Fibroblast of lung (primary cell): ENCODE measurements around the gene FOXC1. TPM values are rescaled to one million over a fixed set of nuclear protein-coding genes. Genes with fewer than 3 reads are reported as not detected.

ENCODE experiments used
- DNase-seq, 2 donors: peaks; one replicate each; pipeline versions ENCODE4 v3.0.0 to v3.0.0-alpha.2; 2010; ENCODE audit warnings: low read depth in 2 of 2
- H2AFZ ChIP-seq: 2 replicates; pipeline ENCODE4 v1.5.1; 2012; ENCODE audit warnings: low read length, control low read depth, inconsistent platforms
- H3K27ac ChIP-seq: 2 replicates; pipeline ENCODE4 v1.5.1; 2011; ENCODE audit warnings: low read length, control low read depth; ENCODE audit not compliant: insufficient read depth
- H3K27me3 ChIP-seq: 2 replicates; pipeline ENCODE4 v1.5.1; 2011; ENCODE audit warnings: mild to moderate bottlenecking, low read length; ENCODE audit not compliant: control insufficient read depth, insufficient read depth
- H3K36me3 ChIP-seq: 2 replicates; pipeline ENCODE4 v1.5.1; 2011; ENCODE audit warnings: low read length; ENCODE audit not compliant: control insufficient read depth, insufficient read depth
- H3K4me1 ChIP-seq: 2 replicates; pipeline ENCODE4 v1.5.1; 2011; ENCODE audit warnings: low read length; ENCODE audit not compliant: control insufficient read depth, insufficient read depth; ENCODE audit errors: extremely low read depth
- H3K4me2 ChIP-seq: 2 replicates; pipeline ENCODE4 v1.5.1; 2011; ENCODE audit warnings: low read length, control low read depth; ENCODE audit not compliant: insufficient read depth; ENCODE audit errors: extremely low read depth
- H3K4me3 ChIP-seq, 4 experiments: fragments of 200-600 bp in 1 of 4; sonication (generic) in 1 of 4; replicated peaks in 1 of 4; 2 replicates each; pipeline ENCODE4 v1.5.1; 2011 to 2016; ENCODE audit warnings: low read length in 4 of 4, low read depth in 3 of 4, mild to moderate bottlenecking in 3 of 4, control low read depth in 2 of 4, inconsistent platforms in 1 of 4, mixed read lengths in 1 of 4; ENCODE audit not compliant: insufficient read depth in 1 of 4; ENCODE audit errors: control extremely low read depth in 1 of 4
- H3K79me2 ChIP-seq: 2 replicates; pipeline ENCODE4 v1.5.1; 2012; ENCODE audit warnings: mild to moderate bottlenecking, low read length, inconsistent platforms; ENCODE audit not compliant: control insufficient read depth, insufficient read depth
- H3K9ac ChIP-seq: 2 replicates; pipeline ENCODE4 v1.5.1; 2011; ENCODE audit warnings: mild to moderate bottlenecking, low read length, control low read depth; ENCODE audit not compliant: insufficient read depth
- H3K9me3 ChIP-seq: 2 replicates; pipeline ENCODE4 v1.5.1; 2012; ENCODE audit warnings: low read depth, low read length; ENCODE audit not compliant: control insufficient read depth, insufficient read depth
- H4K20me1 ChIP-seq: 2 replicates; pipeline ENCODE4 v1.5.1; 2011; ENCODE audit warnings: low read length; ENCODE audit not compliant: control insufficient read depth, insufficient read depth; ENCODE audit errors: extremely low read depth
- EZH2 ChIP-seq: IDR thresholded peaks from 2 replicates; pipeline ENCODE4 v1.5.1; 2012; ENCODE audit warnings: low read length, control low read depth, mild to moderate bottlenecking; ENCODE audit errors: missing control alignments
- polyA plus RNA-seq, 2 donors: library from polyadenylated mRNA; depleted of rRNA in 1 of 2; stranded (reverse) in 1 of 2; unstranded in 1 of 2; fragments of >200 nt; gene quantifications; 2 replicates each; pipeline ENCODE4 v1.2.1, GENCODE V29; 2011 to 2012; ENCODE audit warnings: missing spikeins in 1 of 2
- total RNA-seq: library from RNA; depleted of rRNA; stranded (reverse); fragments of >200 nt; gene quantifications from 2 replicates; pipeline ENCODE4 v1.2.1, GENCODE V29; 2014
- TF ChIP-seq, protein P1 (sequence below), 2 donors: IDR thresholded peaks in 1 of 2; conservative IDR thresholded peaks in 1 of 2; 1 replicate in 1 of 2; 2 replicates in 1 of 2; pipeline ENCODE4 v1.5.1; 2011 to 2012; ENCODE audit warnings: low read length in 2 of 2, control low read depth in 1 of 2, inconsistent platforms in 1 of 2, low read depth in 1 of 2, mild to moderate bottlenecking in 1 of 2

FOXC1 gene
- total and polyA plus RNA-seq, 2 donors (not counting 1 experiment from before 2014, with no cell fraction given) = 0.66 to 2.3 TPM

DNA sequence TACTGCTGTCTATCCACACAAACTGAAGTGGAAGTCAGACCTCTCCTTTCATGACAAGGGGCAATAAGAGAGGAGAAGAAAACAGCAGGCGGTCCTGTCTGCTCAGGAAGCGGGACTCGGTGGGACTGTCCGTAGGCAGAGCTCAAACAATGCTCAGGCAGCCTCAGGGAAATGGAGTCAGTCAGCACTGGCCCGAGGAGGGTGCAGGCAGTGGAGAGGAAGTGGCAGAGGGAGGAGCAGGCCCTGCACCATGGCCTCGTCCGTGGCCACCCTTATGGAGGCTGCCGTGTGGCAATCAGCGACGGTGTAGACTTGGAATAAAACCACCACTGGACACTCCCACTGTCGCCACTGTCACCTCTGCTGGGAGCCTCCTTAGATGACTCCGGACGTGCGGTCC lies 19.6 kb downstream of the FOXC1 start:
- Histone ChIP-seq H3K27me3 (peaks cover 20% of the 10 kb centered on the region), H3K27ac (no peak overlapping the region), H3K9ac (no peak overlapping the region), H4K20me1 (no peaks in the 10 kb centered on the region), H3K4me3 (no peak overlapping the region), H3K9me3 (no peaks in the 10 kb centered on the region), H3K36me3 (no peaks in the 10 kb centered on the region), H2AFZ (no peak overlapping the region), H3K4me1 (no peaks in the 10 kb centered on the region), H3K4me2 (no peak overlapping the region), H3K79me2 (no peaks in the 10 kb centered on the region)
- no peak for DNase-seq
- TF ChIP-seq, protein P1, sequence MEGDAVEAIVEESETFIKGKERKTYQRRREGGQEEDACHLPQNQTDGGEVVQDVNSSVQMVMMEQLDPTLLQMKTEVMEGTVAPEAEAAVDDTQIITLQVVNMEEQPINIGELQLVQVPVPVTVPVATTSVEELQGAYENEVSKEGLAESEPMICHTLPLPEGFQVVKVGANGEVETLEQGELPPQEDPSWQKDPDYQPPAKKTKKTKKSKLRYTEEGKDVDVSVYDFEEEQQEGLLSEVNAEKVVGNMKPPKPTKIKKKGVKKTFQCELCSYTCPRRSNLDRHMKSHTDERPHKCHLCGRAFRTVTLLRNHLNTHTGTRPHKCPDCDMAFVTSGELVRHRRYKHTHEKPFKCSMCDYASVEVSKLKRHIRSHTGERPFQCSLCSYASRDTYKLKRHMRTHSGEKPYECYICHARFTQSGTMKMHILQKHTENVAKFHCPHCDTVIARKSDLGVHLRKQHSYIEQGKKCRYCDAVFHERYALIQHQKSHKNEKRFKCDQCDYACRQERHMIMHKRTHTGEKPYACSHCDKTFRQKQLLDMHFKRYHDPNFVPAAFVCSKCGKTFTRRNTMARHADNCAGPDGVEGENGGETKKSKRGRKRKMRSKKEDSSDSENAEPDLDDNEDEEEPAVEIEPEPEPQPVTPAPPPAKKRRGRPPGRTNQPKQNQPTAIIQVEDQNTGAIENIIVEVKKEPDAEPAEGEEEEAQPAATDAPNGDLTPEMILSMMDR (conservative IDR thresholded peaks at IDR 0.05 in 1 of 2, IDR thresholded peaks at IDR 0.05 in 1 of 2; ENCODE audit: low read depth in 1 of 2, low read length in 2 of 2) = no peak
- no peak for TF ChIP-seq EZH2

- H2AFZ ChIP-seq = no peak overlapping the region
- DNase-seq = no peak
- no peak overlapping the region for H3K27ac ChIP-seq
- H3K9me3 ChIP-seq = no peaks in the 10 kb centered on the region
- no peaks in the 10 kb centered on the region for H3K36me3 ChIP-seq
- H3K9ac ChIP-seq = no peak overlapping the region
- no peaks in the 10 kb centered on the region for H3K4me1 ChIP-seq
- H4K20me1 ChIP-seq = no peaks in the 10 kb centered on the region
- no peaks in the 10 kb centered on the region for H3K79me2 ChIP-seq
- TF ChIP-seq, protein P1 (conservative IDR thresholded peaks at IDR 0.05 in 1 of 2, IDR thresholded peaks at IDR 0.05 in 1 of 2; ENCODE audit: low read depth in 1 of 2, low read length in 2 of 2) = no peak
- no peak for TF ChIP-seq EZH2
- H3K4me2 ChIP-seq = no peak overlapping the region
- peaks cover 20% of the 10 kb centered on the region for H3K27me3 ChIP-seq
- no peak overlapping the region for H3K4me3 ChIP-seq
Observed at GRCh38 chr6:1630212-1630770, 20.6 kb downstream of the FOXC1 start.

- peak in 1 of 2 donors; percentile 91 for DNase-seq
Observed at GRCh38 chr6:1630771-1631217, 21.1 kb downstream of the FOXC1 start.

More at GRCh38 chr6:1630771-1631217, 21.1 kb downstream of the FOXC1 start:
- TF ChIP-seq EZH2 = no peak
- TF ChIP-seq, protein P1 (conservative IDR thresholded peaks at IDR 0.05 in 1 of 2, IDR thresholded peaks at IDR 0.05 in 1 of 2; ENCODE audit: low read depth in 1 of 2, low read length in 2 of 2) = no peak
- no peak overlapping the region for H3K27ac ChIP-seq
- H3K4me1 ChIP-seq = no peaks in the 10 kb centered on the region
- H3K4me3 ChIP-seq = no peak overlapping the region
- no peak overlapping the region for H2AFZ ChIP-seq
- H3K79me2 ChIP-seq = no peaks in the 10 kb centered on the region
- H3K9ac ChIP-seq = no peak overlapping the region
- no peak overlapping the region for H3K4me2 ChIP-seq
- H3K27me3 ChIP-seq = peaks cover 19% of the 10 kb centered on the region
- no peaks in the 10 kb centered on the region for H3K36me3 ChIP-seq
- no peaks in the 10 kb centered on the region for H3K9me3 ChIP-seq
- H4K20me1 ChIP-seq = no peaks in the 10 kb centered on the region
